ELF-1 (cell line): ENCODE data around the gene KCNRG.
"Not testable (repeated sequence)": the region's sequence is repeated elsewhere in the genome, so short reads cannot be mapped to it uniquely, and the experiment has no call there.

Experiments
- DNase-seq: peaks from one replicate; pipeline ENCODE4 v3.0.0-alpha.2; 2016; ENCODE audit warnings: low read depth, low spot score

Gene KCNRG

DNA sequence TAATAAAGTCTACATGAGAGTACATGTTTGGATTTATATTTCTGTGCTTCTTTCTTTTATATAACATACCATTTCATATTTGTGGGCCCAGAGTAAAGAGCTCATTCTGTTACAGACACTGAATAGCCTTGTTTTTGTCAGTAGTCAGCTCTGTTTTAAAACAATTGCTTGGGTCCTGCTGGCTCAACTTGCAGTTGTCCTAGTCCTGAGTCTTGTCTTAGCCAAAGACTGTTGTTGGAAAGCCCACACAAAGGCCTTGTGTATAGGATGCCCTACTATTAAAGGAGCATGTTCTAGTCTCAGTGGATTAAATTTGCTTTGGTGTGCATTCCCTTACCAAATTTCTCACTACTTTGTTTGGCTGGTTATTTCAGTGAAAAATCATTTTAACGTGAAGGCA is 3.8 kb upstream of the KCNRG start:
- no peak for DNase-seq

DNA sequence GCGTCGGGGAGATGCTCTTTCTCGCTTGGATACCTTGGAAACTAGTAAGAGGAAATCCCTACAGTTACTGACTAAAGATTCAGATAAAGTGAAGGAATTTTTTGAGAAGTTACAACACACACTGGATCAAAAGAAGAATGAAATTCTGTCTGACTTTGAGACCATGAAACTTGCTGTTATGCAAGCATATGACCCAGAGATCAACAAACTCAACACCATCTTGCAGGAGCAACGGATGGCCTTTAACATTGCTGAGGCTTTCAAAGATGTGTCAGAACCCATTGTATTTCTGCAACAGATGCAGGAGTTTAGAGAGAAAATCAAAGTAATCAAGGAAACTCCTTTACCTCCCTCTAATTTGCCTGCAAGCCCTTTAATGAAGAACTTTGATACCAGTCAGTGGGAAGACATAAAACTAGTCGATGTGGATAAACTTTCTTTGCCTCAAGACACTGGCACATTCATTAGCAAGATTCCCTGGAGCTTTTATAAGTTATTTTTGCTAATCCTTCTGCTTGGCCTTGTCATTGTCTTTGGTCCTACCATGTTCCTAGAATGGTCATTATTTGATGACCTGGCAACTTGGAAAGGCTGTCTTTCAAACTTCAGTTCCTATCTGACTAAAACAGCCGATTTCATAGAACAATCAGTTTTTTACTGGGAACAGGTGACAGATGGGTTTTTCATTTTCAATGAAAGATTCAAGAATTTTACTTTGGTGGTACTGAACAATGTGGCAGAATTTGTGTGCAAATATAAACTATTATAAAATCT is 2.7 kb upstream of the KCNRG start:
- DNase-seq: no peak

DNA sequence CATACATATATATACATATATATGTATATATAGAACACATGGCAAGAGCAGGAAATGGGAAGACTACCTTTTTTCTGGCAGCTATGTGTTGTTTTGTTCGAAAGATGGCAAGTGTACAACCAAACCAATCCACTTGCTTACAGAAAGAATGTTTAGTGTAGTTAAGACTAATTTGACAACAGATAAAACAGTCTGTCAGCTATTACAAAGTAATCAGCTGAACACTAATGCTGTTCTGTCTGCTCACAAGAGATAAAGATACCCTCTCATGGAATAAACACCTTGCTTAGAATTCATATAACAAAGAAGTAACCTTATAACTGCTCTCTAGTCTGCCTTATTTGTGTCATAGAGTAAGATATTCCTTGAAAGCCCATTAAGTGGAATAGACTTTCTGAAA is 858 bp upstream of the KCNRG start:
- DNase-seq: no peak

DNA sequence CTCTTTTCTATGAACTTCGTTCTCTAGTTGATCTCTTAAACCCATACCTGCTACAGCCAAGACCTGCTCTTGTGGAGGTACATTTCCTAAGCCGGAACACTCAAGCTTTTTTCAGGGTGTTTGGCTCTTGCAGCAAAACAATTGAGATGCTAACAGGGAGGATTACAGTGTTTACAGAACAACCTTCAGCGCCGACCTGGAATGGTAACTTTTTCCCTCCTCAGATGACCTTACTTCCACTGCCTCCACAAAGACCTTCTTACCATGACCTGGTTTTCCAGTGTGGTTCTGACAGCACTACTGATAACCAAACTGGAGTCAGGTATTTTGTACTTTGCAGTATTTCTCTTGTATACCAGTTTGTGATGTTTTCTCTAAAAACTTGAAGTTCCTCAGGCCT is 506 bp downstream of the KCNRG start:
- peak; percentile 41 for DNase-seq

DNA sequence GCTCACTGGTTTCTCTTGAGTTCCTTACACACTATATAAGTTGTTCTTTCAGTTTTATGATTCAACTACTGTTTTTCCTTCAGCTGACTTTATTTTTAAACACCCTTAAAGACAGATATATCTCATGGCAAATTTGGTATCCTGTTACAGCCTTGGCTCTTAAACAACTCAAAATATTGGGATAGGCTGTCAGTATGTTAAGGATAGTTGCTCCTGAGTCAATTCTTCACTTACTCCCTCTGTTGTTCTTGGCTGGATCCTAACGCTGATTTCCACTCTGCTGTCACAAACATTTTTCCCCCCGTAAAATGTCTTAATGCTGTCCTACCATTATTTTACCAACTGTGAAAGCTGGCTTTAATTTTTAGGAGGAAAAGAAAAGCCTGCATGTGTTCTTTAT is 1.2 kb downstream of the KCNRG start:
- DNase-seq: no peak

DNA sequence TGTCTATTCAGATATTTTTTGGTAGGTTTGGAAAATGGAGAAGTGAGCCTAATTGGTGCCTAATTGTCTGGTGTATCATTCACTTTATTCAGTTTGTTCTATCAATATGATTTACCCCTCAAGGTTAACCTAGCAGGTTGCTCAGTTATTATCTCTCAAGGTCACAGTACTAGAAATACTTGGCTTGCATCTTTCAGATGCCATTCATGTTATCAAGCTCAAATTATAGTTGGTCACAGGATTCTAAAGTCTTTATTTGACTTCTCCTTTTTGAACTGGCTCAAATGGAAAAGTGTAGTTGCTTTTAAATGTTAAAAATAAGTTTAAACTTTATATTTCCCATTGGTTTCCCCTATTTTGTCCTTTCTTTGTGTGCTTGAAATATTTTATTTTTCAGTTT is 2.6 kb downstream of the KCNRG start:
- no peak for DNase-seq

DNA sequence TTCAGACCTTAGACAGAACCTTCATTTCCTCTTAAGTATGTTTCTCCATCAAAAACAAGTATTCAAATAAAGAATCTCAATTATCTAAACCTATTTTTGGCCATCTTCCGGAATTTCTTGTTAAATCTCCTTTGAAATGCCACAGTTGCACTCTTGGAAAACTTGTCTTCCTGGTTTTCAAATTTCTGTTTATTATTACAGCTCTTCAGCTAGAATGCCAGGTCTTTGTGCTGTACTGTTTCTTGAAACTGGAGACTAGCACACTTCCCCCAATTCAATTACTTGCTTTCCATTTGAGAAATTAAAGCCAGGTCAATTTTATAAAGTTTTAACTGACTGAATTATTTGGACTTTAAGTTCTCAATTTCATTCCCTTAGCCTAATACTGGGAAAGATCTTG is 10.2 kb downstream of the KCNRG start:
- DNase-seq: no peak

DNA sequence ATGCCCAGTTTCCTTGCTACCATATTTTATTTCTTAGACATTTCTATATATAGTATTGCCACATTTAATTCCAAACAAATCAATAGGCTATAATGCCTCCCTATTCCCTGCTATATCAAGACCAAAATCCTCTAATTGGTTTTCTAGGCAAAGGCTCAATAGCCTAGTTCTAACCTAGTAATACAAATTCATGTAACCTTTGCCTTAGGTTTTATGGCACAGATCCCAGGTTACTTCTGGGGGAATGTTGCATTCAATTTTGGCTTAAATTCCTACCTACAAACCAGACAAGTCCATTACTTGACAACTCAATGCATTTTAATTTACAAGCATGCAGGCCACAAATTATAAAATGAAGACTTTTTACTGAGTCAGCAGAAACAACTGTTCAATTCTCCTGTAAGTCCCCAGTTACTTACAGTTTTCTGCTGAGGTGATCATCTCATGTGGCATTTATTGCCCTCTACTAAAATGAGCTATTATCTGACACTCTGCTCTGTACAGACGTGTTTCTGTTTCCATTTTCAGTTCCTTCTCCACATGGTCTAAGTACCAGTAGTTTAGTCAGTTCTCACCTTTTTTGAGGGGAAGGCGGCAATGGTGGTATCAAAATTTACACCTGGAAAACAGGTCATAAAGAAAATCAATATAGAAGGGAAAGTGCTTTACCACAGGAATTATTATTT is 11.7 kb downstream of the KCNRG start:
- no peak for DNase-seq

DNA sequence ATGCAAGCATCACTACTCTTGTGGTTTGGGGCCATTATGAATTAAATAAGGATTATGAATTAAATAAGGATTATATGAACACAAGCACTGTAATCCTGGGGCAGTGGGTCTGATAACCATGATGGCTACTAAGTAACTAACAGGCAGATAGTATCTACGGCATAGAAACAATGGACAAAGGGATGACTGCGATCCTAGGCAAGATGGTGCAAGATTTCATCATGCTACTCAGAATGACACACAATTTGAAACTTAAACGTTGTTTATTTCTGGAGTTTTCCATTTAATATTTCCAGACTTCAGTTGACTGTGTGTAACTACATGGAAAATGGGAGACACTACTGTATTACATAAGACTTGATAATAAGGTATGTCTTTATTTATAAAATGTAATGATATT is 15.1 kb downstream of the KCNRG start:
- DNase-seq: no peak

DNA sequence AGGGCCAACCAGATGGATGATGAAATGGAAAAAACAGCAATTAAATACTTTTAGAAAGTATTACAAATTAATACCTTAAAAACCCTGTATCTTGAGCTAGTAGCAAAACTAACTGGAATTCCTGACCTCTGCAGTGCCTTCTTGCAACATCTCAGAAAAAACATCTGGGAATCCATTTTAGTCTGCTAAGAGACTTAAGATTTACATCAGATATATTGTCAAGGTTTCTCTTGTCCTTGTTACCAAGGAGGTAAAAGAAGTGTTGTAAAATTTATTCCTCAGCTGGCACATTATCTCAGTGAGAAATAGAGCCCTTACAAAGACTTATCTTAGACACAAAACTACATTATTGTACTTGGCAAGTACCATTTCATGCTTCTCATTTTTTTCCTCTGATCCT is 18.5 kb downstream of the KCNRG start:
- DNase-seq: no peak

DNA sequence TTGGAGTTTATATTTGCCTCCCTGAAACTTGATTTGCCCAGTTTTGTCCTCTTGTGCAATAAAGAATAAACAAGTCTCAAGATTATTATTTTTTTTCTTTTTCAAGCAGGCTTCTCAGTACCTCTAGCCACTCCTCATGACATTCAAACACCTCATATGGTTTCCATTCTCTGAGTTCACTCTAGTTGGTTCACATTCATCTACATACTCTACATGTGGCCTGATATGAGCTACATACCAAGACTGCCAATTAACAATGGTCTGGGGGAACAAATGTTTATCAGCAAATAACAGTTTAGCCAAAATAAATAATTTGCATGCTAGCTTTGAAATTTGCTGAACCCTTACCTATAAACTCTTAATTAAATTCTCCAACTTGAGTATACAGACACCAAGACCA is 22.5 kb downstream of the KCNRG start:
- no peak for DNase-seq

DNA sequence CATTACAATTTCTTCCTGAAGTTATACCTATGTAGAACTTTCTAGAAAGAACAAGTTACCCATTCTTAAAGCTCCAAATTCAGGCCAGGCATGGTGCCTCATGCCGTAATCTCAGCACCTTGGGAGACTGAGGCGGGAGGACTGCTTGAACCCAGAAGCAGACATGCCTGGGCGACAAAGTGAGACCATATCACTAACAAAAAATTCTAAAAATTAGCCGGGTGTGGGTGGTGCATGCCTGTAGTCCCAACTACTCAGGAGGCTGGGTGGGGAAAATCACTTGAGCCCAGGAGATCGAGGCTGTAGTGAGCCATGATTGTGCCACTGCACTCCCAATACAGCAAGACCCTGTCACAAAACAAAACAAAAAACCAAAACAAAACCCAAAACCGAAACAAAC is 23.0 kb downstream of the KCNRG start:
- DNase-seq: no peak

DNA sequence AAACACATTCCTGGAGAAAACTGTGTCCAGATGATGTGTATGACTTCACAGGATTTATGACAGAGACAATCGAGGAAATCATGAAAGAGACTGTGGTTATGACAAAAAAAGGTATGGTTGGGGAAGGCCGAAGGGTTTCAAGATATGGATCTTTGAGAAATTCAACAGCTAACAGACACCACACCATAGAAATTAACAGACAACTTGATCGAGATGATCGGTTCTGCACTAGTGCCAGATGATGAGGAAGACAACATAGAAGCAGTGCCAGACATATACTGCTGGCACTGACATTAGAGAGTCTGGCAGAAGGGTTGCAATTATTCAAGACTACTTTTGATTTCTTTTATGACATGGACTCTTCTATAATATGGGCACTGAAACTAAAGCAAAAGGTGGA is 37.2 kb downstream of the KCNRG start:
- DNase-seq: no peak

DNA sequence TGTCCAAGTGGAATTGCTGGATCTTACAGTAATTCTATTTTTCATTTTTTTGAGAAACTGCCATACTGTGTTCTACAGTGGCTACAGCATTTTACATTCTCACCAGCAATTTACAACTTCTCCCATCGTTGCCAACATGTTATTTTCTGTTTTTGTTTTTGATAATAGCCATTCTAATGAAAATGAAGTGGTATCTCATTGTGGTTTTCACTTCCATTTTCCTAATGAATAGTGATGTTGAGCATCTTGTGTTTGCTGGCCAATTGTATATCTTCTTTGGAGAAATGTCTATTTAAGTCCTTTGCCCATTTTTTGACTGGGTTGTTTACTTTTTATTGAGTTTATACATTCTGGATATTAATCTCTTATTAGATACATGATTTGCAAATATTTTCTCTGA is 38.6 kb downstream of the KCNRG start:
- DNase-seq: no peak

DNA sequence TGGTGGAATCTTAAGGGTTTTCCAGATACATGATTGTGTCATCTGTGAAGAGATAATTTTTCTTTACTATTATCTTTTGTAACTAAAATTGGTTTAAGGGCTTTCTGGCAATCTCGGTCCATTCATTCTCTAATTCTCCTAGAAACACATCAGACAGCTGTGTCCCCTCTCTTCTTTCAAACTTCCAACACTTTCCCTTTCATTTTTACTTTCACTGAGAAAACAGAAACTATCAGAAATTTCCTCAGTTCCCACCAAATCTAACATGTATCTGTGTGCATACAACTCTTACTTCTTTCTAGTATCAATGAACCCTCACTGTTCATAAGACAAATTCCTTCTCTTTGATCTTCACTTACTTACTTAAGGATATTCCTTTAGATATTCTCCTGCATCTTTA is 40.2 kb downstream of the KCNRG start:
- DNase-seq: no peak

DNA sequence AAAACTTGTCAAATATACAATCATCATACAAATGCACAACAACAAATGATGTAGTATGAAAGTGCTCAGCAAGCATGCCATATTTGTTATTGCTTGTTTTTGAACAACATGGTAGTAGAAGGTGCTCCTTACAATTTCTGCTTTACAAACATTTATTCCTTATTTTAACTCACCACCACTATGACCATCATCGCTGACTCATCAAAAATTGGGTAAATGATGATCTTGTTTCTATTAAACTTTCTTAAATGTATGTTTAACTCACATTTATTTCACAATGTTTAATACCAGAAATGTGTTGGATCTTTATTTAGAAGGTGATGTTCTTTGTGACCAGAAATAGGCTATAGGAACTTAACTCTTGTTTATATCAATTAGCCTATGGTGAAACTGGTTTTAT is 45.5 kb downstream of the KCNRG start:
- no peak for DNase-seq

DNA sequence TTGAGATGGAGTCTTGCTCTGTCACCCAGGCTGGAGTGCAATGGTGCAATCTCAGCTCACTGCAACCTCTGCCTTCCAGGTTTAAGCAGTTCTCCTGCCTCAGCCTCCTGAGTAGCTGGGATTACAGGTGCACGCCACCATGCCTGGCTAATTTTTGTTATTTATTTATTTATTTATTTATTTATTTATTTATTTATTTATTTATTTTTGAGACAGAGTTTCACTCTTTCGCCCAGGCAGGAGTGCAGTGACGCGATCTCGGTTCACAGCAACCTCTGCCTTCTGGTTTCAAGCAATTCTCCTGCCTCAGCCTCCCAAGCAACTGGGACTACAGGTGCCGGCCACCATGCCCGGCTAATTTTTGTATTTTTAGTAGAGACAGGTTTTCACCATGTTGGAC is 47.1 kb downstream of the KCNRG start:
- DNase-seq: not testable (repeated sequence)

DNA sequence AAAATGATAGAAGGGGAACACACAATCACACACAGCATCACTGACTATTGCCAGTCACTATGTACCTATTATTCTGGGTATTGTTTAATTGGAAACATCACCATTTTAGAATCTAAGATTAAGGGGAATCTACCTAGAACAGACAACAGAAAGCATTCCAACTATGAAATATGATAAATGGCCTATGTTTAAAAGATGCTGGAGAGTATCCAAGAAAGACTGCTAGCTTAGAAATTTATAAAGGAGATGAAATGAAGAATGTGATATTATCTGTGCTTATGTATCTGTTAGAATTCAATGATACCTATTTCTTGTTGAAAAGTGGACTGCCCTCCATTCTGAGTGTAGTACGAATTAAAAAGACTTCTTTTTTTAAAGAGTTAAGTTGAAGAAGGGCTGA is 50.5 kb downstream of the KCNRG start:
- DNase-seq: no peak

DNA sequence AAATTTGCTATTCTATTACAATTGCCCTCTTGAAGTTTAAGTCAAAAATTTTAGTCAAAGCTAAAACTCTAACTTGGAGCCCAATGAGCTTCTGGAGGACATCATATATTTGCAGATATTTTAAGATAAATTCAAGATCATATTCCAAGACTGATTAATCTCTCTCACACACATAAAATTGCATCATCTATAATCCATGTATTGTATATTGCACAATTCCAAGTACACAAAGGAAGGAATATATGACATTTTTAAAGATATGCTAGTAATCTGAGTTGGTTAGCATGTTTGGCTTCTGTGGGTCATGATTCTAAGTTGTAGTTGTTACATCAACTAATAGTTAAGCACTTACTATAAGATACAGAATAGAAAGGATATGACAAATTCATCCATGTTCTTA is 53.3 kb downstream of the KCNRG start:
- no peak for DNase-seq

DNA sequence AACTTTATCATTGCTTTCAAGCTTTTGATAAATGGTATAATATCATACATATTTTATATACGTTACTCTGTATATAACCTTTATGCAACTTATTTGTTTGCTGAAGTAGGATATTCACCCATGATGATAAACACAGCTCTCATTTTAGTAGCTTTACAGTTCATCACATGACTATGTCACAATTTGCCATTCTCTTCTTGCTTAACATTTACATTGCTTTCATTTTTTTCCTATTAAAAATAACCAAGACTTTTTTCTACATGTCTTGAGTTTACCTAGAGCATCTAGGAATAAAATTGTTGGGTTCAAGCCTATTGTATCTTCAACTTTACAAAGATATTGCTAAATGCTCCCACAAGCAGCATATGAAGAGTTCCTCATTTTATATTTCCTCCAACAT is 54.0 kb downstream of the KCNRG start:
- DNase-seq: no peak

DNA sequence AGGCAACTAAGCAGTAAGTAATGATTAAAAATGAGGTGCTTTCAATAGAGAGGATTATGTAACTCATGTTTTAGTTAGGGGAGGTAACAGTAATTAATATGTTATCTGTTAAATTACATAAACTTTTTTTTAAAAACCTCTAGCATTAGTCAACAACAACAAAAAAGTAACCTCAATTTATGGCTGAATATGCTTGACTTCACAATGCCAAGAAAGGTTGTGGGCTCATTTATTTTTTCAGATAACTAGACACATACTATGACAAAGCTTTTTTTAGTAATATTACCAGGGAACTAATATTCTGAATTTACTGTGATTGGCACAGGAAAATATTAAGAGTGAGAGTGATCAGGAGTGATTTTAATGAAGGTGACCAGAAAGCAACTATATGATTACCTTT is 54.9 kb downstream of the KCNRG start:
- DNase-seq: no peak
